Suprapubic skin (tissue), 4 donors: ENCODE results near the gene MINK1. TPM values are rescaled to one million over a fixed set of nuclear protein-coding genes. Genes with fewer than 3 reads are reported as not detected.
A peak's percentile ranks its signal among the peaks of the same experiment; 100 is the strongest.

Experiments used
- DNase-seq, 2 donors: peaks; one replicate each; pipeline ENCODE4 v3.0.0-alpha.2; 2019; ENCODE audit warnings: low spot score in 2 of 2
- H3K27ac ChIP-seq: fragments of 200-600 bp; sonication (generic); one replicate; pipeline ENCODE4 v1.5.1; 2019
- H3K27me3 ChIP-seq: fragments of 200-600 bp; sonication (generic); one replicate; pipeline ENCODE4 v1.5.1; 2019
- H3K36me3 ChIP-seq: fragments of 200-600 bp; sonication (generic); one replicate; pipeline ENCODE4 v1.5.1; 2019
- H3K4me1 ChIP-seq: fragments of 200-600 bp; sonication (generic); one replicate; pipeline ENCODE4 v1.5.1; 2019
- H3K4me3 ChIP-seq: fragments of 200-600 bp; sonication (generic); one replicate; pipeline ENCODE4 v1.5.1; 2019; ENCODE audit warnings: mild to moderate bottlenecking
- H3K9me3 ChIP-seq: fragments of 200-600 bp; sonication (generic); one replicate; pipeline ENCODE4 v1.5.1; 2019
- EP300 ChIP-seq: sonication (generic); formaldehyde crosslinking; IDR thresholded peaks from one replicate; pipeline ENCODE4 v1.6.1; 2017; ENCODE audit warnings: antibody characterized with exemption
- POLR2A ChIP-seq, 2 donors: fragments of 450-650 bp; IDR thresholded peaks; one replicate each; pipeline ENCODE4 v1.6.1; 2017; ENCODE audit warnings: antibody characterized with exemption in 2 of 2, mild to moderate bottlenecking in 2 of 2, moderate library complexity in 2 of 2
- POLR2AphosphoS5 ChIP-seq, 3 donors: sonication (generic); formaldehyde crosslinking; IDR thresholded peaks; one replicate each; pipeline ENCODE4 v1.6.1; 2017; ENCODE audit warnings: antibody characterized with exemption in 3 of 3
- WGBS: methylation state at CpG from one replicate; pipeline ENCODE4 v1.1.5; 2018; 5-methylcytosine and 5-hydroxymethylcytosine counted together
- total RNA-seq, 4 donors: library from RNA; depleted of rRNA; stranded (reverse); fragments of >200 nt; gene quantifications; one replicate each; pipeline ENCODE4 v1.1.0, GENCODE V29; 2016
- TF ChIP-seq, protein P1 (sequence below), 2 donors: fragments of 200-600 bp in 1 of 2; fragments of 450-650 bp in 1 of 2; sonication (generic) in 1 of 2; IDR thresholded peaks; one replicate each; pipeline ENCODE4 v1.5.1; 2016 to 2019; ENCODE audit warnings: antibody characterized with exemption in 2 of 2, mild to moderate bottlenecking in 1 of 2, moderate library complexity in 1 of 2

The MINK1 gene
- total RNA-seq, 4 donors from 2014 or later, result 141 to 352 (median 169) TPM

DNA sequence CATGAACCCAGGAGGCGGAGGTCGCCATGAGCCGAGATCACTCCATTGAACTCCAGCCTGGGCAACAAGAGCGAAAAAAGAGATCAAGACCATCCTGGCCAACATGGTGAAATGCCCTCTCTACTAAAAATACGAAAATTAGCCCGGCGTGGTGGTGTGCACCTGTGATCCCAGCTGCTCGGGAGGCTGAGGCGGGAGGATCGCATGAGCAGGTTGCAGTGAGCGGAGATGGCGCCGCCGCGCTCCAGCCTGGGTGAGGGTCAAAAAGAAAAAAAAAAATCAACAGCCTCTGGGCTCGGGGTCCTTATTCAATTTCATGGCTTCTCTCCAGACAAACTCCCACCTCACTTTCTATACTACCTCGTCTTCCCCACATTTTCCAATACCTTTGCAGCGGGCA, 95.7 kb downstream of the MINK1 start:
- Histone ChIP-seq H3K4me1 (peaks cover 4% of the 10 kb centered on the region), H3K27me3 (no peaks in the 10 kb centered on the region), H3K36me3 (no peaks in the 10 kb centered on the region), H3K4me3 (no peak overlapping the region), H3K9me3 (no peaks in the 10 kb centered on the region), H3K27ac (no peak overlapping the region)
- peak in 1 of 2 donors; percentile 38 for DNase-seq
- TF ChIP-seq POLR2AphosphoS5 (IDR thresholded peaks at IDR 0.05) (no peak), POLR2A (IDR thresholded peaks at IDR 0.05) (no peak), EP300 (no peak)
- TF ChIP-seq, protein P1, sequence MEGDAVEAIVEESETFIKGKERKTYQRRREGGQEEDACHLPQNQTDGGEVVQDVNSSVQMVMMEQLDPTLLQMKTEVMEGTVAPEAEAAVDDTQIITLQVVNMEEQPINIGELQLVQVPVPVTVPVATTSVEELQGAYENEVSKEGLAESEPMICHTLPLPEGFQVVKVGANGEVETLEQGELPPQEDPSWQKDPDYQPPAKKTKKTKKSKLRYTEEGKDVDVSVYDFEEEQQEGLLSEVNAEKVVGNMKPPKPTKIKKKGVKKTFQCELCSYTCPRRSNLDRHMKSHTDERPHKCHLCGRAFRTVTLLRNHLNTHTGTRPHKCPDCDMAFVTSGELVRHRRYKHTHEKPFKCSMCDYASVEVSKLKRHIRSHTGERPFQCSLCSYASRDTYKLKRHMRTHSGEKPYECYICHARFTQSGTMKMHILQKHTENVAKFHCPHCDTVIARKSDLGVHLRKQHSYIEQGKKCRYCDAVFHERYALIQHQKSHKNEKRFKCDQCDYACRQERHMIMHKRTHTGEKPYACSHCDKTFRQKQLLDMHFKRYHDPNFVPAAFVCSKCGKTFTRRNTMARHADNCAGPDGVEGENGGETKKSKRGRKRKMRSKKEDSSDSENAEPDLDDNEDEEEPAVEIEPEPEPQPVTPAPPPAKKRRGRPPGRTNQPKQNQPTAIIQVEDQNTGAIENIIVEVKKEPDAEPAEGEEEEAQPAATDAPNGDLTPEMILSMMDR (IDR thresholded peaks at IDR 0.05), result no peak
- WGBS, result 97% methylated on average over 18 of the region's 18 CpGs

DNA sequence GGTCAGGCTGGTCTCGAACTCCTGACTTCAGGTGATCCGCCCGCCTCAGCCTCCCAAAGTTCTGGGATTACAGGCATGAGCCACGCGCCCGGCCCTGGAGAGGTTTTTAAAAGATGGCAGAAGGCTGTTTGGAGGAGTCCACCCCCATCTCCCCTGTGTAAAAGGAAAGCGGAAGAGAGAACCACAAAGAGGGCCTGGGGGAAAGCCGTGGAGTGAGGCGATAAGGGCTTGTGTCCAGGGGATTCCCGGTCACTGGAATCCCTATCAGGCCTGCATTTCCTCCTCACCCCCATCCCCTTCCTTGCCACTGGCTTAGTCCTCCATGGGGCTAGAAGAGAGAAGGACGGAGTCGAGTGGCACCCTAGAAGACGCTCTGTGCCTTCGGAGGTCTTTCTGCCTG, 98.8 kb downstream of the MINK1 start, which contains the start of gene GP1BA:
Gene GP1BA (plus strand): TSS at position 315 of the 400 bp plus-strand sequence. CDS start 328 bp downstream, outside the sequence.
- Histone ChIP-seq H3K9me3 (no peaks in the 10 kb centered on the region), H3K27ac (no peak within 1 kb of the TSS), H3K4me1 (peaks cover 12% of the 10 kb centered on the region), H3K36me3 (peaks cover 12% of the 10 kb centered on the region), H3K4me3 (no peak within 1 kb of the TSS), H3K27me3 (no peaks in the 10 kb centered on the region)
- DNase-seq, result peak in 1 of 2 donors; percentile 25
- 82% methylated on average over 14 of the region's 14 CpGs for WGBS
- TF ChIP-seq EP300 (no peak), POLR2A (IDR thresholded peaks at IDR 0.05) (no peak), POLR2AphosphoS5 (IDR thresholded peaks at IDR 0.05) (no peak)
- TF ChIP-seq, protein P1 (IDR thresholded peaks at IDR 0.05), result no peak

DNA sequence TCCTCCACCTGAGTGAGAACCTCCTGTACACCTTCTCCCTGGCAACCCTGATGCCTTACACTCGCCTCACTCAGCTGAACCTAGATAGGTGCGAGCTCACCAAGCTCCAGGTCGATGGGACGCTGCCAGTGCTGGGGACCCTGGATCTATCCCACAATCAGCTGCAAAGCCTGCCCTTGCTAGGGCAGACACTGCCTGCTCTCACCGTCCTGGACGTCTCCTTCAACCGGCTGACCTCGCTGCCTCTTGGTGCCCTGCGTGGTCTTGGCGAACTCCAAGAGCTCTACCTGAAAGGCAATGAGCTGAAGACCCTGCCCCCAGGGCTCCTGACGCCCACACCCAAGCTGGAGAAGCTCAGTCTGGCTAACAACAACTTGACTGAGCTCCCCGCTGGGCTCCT, 99.6 kb downstream of the MINK1 start:
- TF ChIP-seq, protein P1 (IDR thresholded peaks at IDR 0.05), result no peak
- TF ChIP-seq EP300 (no peak), POLR2AphosphoS5 (IDR thresholded peaks at IDR 0.05) (no peak), POLR2A (IDR thresholded peaks at IDR 0.05) (no peak)
- H3K9me3 ChIP-seq, result no peaks in the 10 kb centered on the region
- 95% methylated on average over 12 of the region's 12 CpGs for WGBS
- peaks cover 20% of the 10 kb centered on the region for H3K36me3 ChIP-seq
- H3K27me3 ChIP-seq, result no peaks in the 10 kb centered on the region
- no peak overlapping the region for H3K27ac ChIP-seq
- DNase-seq, result peak in 1 of 2 donors; percentile 49
- H3K4me3 ChIP-seq, result no peak overlapping the region
- peaks cover 12% of the 10 kb centered on the region for H3K4me1 ChIP-seq

DNA sequence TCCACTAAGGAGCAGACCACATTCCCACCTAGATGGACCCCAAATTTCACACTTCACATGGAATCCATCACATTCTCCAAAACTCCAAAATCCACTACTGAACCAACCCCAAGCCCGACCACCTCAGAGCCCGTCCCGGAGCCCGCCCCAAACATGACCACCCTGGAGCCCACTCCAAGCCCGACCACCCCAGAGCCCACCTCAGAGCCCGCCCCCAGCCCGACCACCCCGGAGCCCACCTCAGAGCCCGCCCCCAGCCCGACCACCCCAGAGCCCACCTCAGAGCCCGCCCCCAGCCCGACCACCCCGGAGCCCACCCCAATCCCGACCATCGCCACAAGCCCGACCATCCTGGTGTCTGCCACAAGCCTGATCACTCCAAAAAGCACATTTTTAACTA, 100.5 kb downstream of the MINK1 start:
- peaks cover 17% of the 10 kb centered on the region for H3K4me1 ChIP-seq
- no peak overlapping the region for H3K4me3 ChIP-seq
- H3K27me3 ChIP-seq, result no peaks in the 10 kb centered on the region
- H3K9me3 ChIP-seq, result no peaks in the 10 kb centered on the region
- WGBS, result 73% methylated on average over 16 of the region's 16 CpGs
- no peak overlapping the region for H3K27ac ChIP-seq
- H3K36me3 ChIP-seq, result peaks cover 25% of the 10 kb centered on the region
- peak in 1 of 2 donors; percentile 55 for DNase-seq
- TF ChIP-seq POLR2A (IDR thresholded peaks at IDR 0.05), result no peak
- no peak for TF ChIP-seq EP300
- TF ChIP-seq, protein P1 (IDR thresholded peaks at IDR 0.05), result no peak
- TF ChIP-seq POLR2AphosphoS5 (IDR thresholded peaks at IDR 0.05), result no peak

DNA sequence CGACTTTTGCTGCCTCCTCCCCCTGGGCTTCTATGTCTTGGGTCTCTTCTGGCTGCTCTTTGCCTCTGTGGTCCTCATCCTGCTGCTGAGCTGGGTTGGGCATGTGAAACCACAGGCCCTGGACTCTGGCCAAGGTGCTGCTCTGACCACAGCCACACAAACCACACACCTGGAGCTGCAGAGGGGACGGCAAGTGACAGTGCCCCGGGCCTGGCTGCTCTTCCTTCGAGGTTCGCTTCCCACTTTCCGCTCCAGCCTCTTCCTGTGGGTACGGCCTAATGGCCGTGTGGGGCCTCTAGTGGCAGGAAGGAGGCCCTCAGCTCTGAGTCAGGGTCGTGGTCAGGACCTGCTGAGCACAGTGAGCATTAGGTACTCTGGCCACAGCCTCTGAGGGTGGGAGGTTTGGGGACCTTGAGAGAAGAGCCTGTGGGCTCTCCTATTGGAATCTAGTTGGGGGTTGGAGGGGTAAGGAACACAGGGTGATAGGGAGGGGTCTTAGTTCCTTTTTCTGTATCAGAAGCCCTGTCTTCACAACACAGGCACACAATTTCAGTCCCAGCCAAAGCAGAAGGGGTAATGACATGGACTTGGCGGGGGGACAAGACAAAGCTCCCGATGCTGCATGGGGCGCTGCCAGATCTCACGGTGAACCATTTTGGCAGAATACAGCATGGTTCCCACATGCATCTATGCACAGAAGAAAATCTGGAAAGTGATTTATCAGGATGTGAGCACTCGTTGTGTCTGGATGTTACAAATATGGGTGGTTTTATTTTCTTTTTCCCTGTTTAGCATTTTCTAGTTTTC, 101.2 kb downstream of the MINK1 start:
- Histone ChIP-seq H3K9me3 (no peaks in the 10 kb centered on the region), H3K36me3 (peaks cover 25% of the 10 kb centered on the region), H3K4me1 (peaks cover 25% of the 10 kb centered on the region), H3K27ac (no peak overlapping the region), H3K4me3 (no peak overlapping the region), H3K27me3 (no peaks in the 10 kb centered on the region)
- TF ChIP-seq EP300 (no peak), POLR2A (IDR thresholded peaks at IDR 0.05) (no peak), POLR2AphosphoS5 (IDR thresholded peaks at IDR 0.05) (no peak)
- TF ChIP-seq, protein P1 (IDR thresholded peaks at IDR 0.05), result no peak
- DNase-seq, result peak in 1 of 2 donors; percentile 61
- WGBS, result 36% methylated on average over 14 of the region's 14 CpGs
